HCT116 (cell line): ENCODE measurements around the gene CAP2. TPM values are rescaled to one million over a fixed set of nuclear protein-coding genes. Genes with fewer than 3 reads are reported as not detected.

Source experiments
- ATAC-seq: fragments of 200-7000 bp; cut with Tn5 transposase; 2 replicates; pipeline ENCODE4 v1.9.1; 2020; ENCODE audit warnings: mild to moderate bottlenecking, moderate library complexity
- BruUV-seq: library from RNA; stranded (reverse); fragments of 400-500 nt; replicated peaks from 2 replicates; lab custom pipeline; 2021; lab: Mats Ljungman, UMichigan
- CTCF ChIA-PET: fragments of 300-600 bp; sonication (Branson Sonifier 250); formaldehyde crosslinking; loops from one replicate; lab custom pipeline; 2021; ENCODE audit warnings: antibody characterized with exemption; lab: Charles Lee
- POLR2A ChIA-PET: fragments of 300-600, 350-600 bp; sonication (Branson Sonifier 250); formaldehyde crosslinking; loops from one replicate; lab custom pipeline; 2021; ENCODE audit warnings: antibody characterized with exemption; lab: Charles Lee
- RAD21 ChIA-PET, 2 experiments: fragments of 300-600 bp; sonication (Branson Sonifier 250); formaldehyde crosslinking; loops; one replicate each; lab custom pipeline; 2023; ENCODE audit warnings: low total read pairs in 2 of 2; ENCODE audit not compliant: uncharacterized antibody in 2 of 2, unreplicated experiment in 2 of 2, low non-redundant PET in 1 of 2; lab: Charles Lee
- DNase-seq: peaks from one replicate; pipeline ENCODE4 v3.0.0-alpha.2; 2010; ENCODE audit warnings: low read depth, low spot score
- H2AFZ ChIP-seq: fragments of 200-600 bp; shearing (Covaris generic), sonication (generic); 2 replicates; pipeline ENCODE4 v1.6.1; 2017; ENCODE audit warnings: low read depth, mixed run types, mixed read lengths, antibody characterized with exemption, low read length; ENCODE audit not compliant: poor library complexity, severe bottlenecking
- H3K27ac ChIP-seq: 2 replicates; pipeline ENCODE4 v1.5.1; 2012; ENCODE audit warnings: low read depth, low read length
- H3K27me3 ChIP-seq: fragments of 200-600 bp; sonication (generic); 2 replicates; pipeline ENCODE4 v1.6.1; 2016; ENCODE audit warnings: mixed run types, low read length, mixed read lengths; ENCODE audit not compliant: insufficient read depth
- H3K36me3 ChIP-seq, 2 experiments: fragments of 200-500 bp in 1 of 2; fragments of 200-600 bp in 1 of 2; sonication (Bioruptor generic) in 1 of 2; sonication (generic) in 1 of 2; 2 replicates each; pipeline versions ENCODE4 v1.5.1 to v1.6.1; 2014 to 2016; ENCODE audit warnings: low read length in 2 of 2, inconsistent platforms in 1 of 2, mixed read lengths in 1 of 2, mixed run types in 1 of 2; ENCODE audit not compliant: insufficient read depth in 2 of 2, control insufficient read depth in 1 of 2
- H3K4me1 ChIP-seq, 2 experiments: fragments of 200-600 bp in 1 of 2; sonication (generic) in 1 of 2; 2 replicates each; pipeline versions ENCODE4 v1.5.1 to v1.6.1; 2012 to 2017; ENCODE audit warnings: low read length in 2 of 2, inconsistent platforms in 1 of 2, mild to moderate bottlenecking in 1 of 2, mixed read lengths in 1 of 2, mixed run types in 1 of 2, moderate library complexity in 1 of 2; ENCODE audit not compliant: insufficient read depth in 2 of 2, control insufficient read depth in 1 of 2
- H3K4me2 ChIP-seq: fragments of 200-600 bp; sonication (generic); 2 replicates; pipeline ENCODE4 v1.6.1; 2017; ENCODE audit warnings: mixed run types, low read length, mixed read lengths
- H3K4me3 ChIP-seq, 2 experiments: fragments of 200-600 bp in 1 of 2; sonication (generic) in 1 of 2; replicated peaks in 1 of 2; 2 replicates each; pipeline ENCODE4 v1.5.1; 2011 to 2016; ENCODE audit warnings: low read length in 2 of 2, control low read depth in 1 of 2, low read depth in 1 of 2, mild to moderate bottlenecking in 1 of 2, mixed read lengths in 1 of 2, mixed run types in 1 of 2
- H3K79me2 ChIP-seq: fragments of 200-600 bp; sonication (generic); 2 replicates; pipeline ENCODE4 v1.6.1; 2017; ENCODE audit warnings: mild to moderate bottlenecking, mixed run types, low read length, moderate library complexity, mixed read lengths; ENCODE audit not compliant: insufficient read depth
- H3K9ac ChIP-seq: fragments of 200-600 bp; sonication (generic); 2 replicates; pipeline ENCODE4 v1.6.1; 2016; ENCODE audit warnings: low read length, mixed read lengths
- H3K9me2 ChIP-seq: fragments of 200-600 bp; sonication (generic), shearing (Covaris generic); 2 replicates; pipeline ENCODE4 v1.6.1; 2017; ENCODE audit warnings: mixed run types, mild to moderate bottlenecking, moderate library complexity; ENCODE audit not compliant: insufficient read depth
- H3K9me3 ChIP-seq, 2 experiments: fragments of 200-500 bp in 1 of 2; fragments of 200-600 bp in 1 of 2; sonication (Bioruptor generic) in 1 of 2; sonication (generic) in 1 of 2; 2 replicates each; pipeline ENCODE4 v1.6.1; 2014 to 2017; ENCODE audit warnings: low read length in 2 of 2, mixed read lengths in 2 of 2, inconsistent platforms in 1 of 2, low read depth in 1 of 2, mild to moderate bottlenecking in 1 of 2, mixed run types in 1 of 2, moderate library complexity in 1 of 2; ENCODE audit not compliant: control insufficient read depth in 1 of 2, insufficient read depth in 1 of 2
- H4K20me1 ChIP-seq: fragments of 200-600 bp; sonication (generic), shearing (Covaris generic); 2 replicates; pipeline ENCODE4 v1.6.1; 2017; ENCODE audit warnings: mixed run types, mild to moderate bottlenecking, moderate library complexity; ENCODE audit not compliant: insufficient read depth
- CEBPB ChIP-seq: IDR thresholded peaks from 2 replicates; pipeline ENCODE4 v1.6.1; 2012; ENCODE audit warnings: low read depth
- EZH2 ChIP-seq: fragments of 200-600 bp; sonication (generic); IDR thresholded peaks from 2 replicates; pipeline ENCODE4 v1.6.1; 2017; ENCODE audit warnings: antibody characterized with exemption, mixed run types
- EZH2phosphoT487 ChIP-seq: fragments of 200-600 bp; IDR thresholded peaks from 2 replicates; pipeline ENCODE4 v1.6.1; 2018; ENCODE audit warnings: antibody characterized with exemption, borderline replicate concordance
- SIN3A ChIP-seq: IDR thresholded peaks from 2 replicates; pipeline ENCODE4 v1.6.1; 2012; ENCODE audit warnings: low read depth
- TCF7L2 ChIP-seq: IDR thresholded peaks from 2 replicates; pipeline ENCODE4 v1.7.0; 2011; ENCODE audit warnings: borderline replicate concordance, inconsistent platforms; ENCODE audit not compliant: insufficient read depth, insufficient read length; ENCODE audit errors: extremely low read depth
- YY1 ChIP-seq: IDR thresholded peaks from 2 replicates; pipeline ENCODE4 v1.6.1; 2011; ENCODE audit warnings: low read length, low read depth, moderate library complexity, mild to moderate bottlenecking; ENCODE audit not compliant: insufficient replicate concordance; ENCODE audit errors: extremely low read depth
- intact Hi-C: fragments of 100-400 bp; cut with micrococcal nuclease; formaldehyde crosslinking; loops from 2 replicates; pipeline ENCODE4 v1.10.0; 2022
- total RNA-seq: library from RNA; stranded (reverse); gene quantifications from one replicate; pipeline ENCODE4 v1.2.1, GENCODE V29; 2021; ENCODE audit not compliant: unreplicated experiment
- TF ChIP-seq, protein P1 (sequence below), 3 experiments: fragments of 200-600 bp in 1 of 3; sonication (generic) in 1 of 3; IDR thresholded peaks in 2 of 3; conservative IDR thresholded peaks in 1 of 3; 2 replicates each; pipeline ENCODE4 v1.5.1; 2012 to 2017; ENCODE audit warnings: low read depth in 2 of 3, low read length in 2 of 3, antibody characterized with exemption in 1 of 3, borderline replicate concordance in 1 of 3, control low read depth in 1 of 3, mild to moderate bottlenecking in 1 of 3, mixed read lengths in 1 of 3, mixed run types in 1 of 3, moderate library complexity in 1 of 3; ENCODE audit not compliant: insufficient read depth in 1 of 3
- TF ChIP-seq, protein P2 (sequence below): IDR thresholded peaks from 2 replicates; pipeline ENCODE4 v1.6.1; 2012
- TF ChIP-seq, protein P3 (sequence below): IDR thresholded peaks from 2 replicates; pipeline ENCODE4 v1.6.1; 2012

The CAP2 gene
- total RNA-seq, 1 experiment from 2014 or later: 3.8 TPM

DNA sequence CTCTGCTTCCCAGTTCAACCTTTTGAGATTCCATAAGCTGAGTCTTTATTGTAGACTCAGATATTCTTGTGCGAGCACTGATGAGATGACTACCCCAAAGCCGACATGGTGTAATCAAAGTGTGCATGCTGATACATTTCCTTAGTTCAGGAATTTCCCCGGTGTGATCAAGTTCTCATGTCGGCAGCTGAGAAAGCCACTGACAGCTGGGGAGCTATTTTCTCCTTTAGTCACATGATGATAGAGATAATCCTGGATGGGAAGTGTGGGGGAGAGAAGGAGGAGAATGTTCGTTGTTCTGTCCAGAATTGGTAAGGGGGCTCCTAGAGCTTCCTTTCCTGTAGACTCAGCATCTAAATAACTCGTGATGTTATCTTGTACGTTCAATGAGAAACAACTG, 7.7 kb upstream of the CAP2 start:
- H3K79me2 ChIP-seq: no peaks in the 10 kb centered on the region
- BruUV-seq: no TSS peak
- H3K9me3 ChIP-seq: no peaks in the 10 kb centered on the region
- RAD21 ChIA-PET: no interaction called here
- intact Hi-C loops: no loop called here
- no peak overlapping the region for H3K27ac ChIP-seq
- POLR2A ChIA-PET: no interaction called here
- no peak overlapping the region for H3K4me3 ChIP-seq
- DNase-seq: no peak
- TF ChIP-seq, protein P1, sequence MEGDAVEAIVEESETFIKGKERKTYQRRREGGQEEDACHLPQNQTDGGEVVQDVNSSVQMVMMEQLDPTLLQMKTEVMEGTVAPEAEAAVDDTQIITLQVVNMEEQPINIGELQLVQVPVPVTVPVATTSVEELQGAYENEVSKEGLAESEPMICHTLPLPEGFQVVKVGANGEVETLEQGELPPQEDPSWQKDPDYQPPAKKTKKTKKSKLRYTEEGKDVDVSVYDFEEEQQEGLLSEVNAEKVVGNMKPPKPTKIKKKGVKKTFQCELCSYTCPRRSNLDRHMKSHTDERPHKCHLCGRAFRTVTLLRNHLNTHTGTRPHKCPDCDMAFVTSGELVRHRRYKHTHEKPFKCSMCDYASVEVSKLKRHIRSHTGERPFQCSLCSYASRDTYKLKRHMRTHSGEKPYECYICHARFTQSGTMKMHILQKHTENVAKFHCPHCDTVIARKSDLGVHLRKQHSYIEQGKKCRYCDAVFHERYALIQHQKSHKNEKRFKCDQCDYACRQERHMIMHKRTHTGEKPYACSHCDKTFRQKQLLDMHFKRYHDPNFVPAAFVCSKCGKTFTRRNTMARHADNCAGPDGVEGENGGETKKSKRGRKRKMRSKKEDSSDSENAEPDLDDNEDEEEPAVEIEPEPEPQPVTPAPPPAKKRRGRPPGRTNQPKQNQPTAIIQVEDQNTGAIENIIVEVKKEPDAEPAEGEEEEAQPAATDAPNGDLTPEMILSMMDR (IDR thresholded peaks at IDR 0.05 in 2 of 3, conservative IDR thresholded peaks at IDR 0.05 in 1 of 3; ENCODE audit: borderline replicate concordance in 1 of 3, insufficient read depth in 1 of 3, low read depth in 2 of 3, low read length in 2 of 3): no peak
- TF ChIP-seq SIN3A (no peak), TCF7L2 (no peak), YY1 (no peak), EZH2phosphoT487 (no peak), CEBPB (no peak), EZH2 (no peak)
- TF ChIP-seq, protein P2, sequence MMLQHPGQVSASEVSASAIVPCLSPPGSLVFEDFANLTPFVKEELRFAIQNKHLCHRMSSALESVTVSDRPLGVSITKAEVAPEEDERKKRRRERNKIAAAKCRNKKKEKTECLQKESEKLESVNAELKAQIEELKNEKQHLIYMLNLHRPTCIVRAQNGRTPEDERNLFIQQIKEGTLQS: no peak
- TF ChIP-seq, protein P3, sequence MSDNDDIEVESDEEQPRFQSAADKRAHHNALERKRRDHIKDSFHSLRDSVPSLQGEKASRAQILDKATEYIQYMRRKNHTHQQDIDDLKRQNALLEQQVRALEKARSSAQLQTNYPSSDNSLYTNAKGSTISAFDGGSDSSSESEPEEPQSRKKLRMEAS: no peak
- no peak overlapping the region for H2AFZ ChIP-seq
- H3K9me2 ChIP-seq: no peaks in the 10 kb centered on the region
- no peaks in the 10 kb centered on the region for H3K27me3 ChIP-seq
- no peak overlapping the region for H3K9ac ChIP-seq
- no peaks in the 10 kb centered on the region for H3K36me3 ChIP-seq
- H3K4me2 ChIP-seq: no peak overlapping the region
- no peaks in the 10 kb centered on the region for H4K20me1 ChIP-seq
- no peak for ATAC-seq
- CTCF ChIA-PET: no interaction called here
- peaks cover 0 to 6% of the 10 kb centered on the region in 2 experiments; a peak in 2 of 4 replicates for H3K4me1 ChIP-seq
